HG02973 (cell line): ENCODE results near the gene NRIP2.
A peak's percentile ranks its signal among the peaks of the same experiment; 100 is the strongest.
"Not testable (repeated sequence)": the region's sequence is repeated elsewhere in the genome, so short reads cannot be mapped to it uniquely, and the experiment has no call there.

ENCODE experiments used
- ATAC-seq: cut with Tn5 transposase; IDR thresholded peaks from one replicate; pipeline ENCODE4 v1.9.1; 2021; ENCODE audit warnings: moderate library complexity; ENCODE audit not compliant: unreplicated experiment

The NRIP2 gene

DNA sequence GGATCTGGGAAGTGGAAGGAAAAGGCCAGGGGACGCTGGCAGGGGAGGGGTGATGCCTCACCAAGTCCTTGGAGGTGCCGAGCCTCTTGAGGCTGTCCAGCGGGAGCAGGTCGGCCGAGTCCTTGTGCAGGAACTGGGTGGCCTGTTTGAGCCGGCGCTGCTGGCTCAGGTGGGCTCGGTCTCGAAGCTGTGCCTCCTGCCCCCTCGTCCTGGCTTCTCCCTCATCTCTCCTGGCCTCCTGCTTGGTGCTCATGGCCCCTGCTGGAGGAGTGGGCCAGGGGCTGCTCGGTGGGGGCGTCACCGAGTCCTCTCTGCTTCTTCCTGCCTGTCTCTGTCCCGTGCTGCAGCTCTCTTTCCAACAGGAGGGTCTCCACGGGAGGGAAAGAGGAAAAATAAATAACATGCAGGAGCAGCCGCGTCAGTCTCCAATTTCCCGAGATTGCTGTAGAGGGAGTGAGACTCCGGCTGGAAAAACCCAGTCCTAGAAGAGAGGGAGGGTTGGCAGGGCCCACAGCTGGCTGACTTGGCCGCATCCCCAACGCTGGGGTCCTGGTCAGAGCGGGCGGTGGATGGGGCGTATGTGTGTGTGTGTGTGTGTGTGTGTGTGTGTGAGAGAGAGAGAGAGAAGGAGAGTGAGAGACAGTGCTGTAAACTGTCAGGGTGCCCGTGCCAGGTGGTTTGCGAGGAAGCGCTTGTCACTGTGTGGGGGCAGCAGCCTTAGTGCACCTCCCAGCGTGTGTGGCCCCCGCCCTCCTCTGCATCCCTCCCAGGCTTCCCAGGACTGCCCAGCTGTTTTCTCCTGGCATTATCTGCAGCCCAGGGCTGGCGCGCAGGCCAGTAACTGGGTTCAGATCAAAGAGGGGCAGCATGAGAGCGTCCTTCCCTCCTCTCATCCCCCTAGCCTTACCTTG lies at the start of gene NRIP2:
TSS of gene NRIP2 (minus strand) at position 455 of the 911 bp plus-strand sequence. CDS start at position 403, 52 bp downstream.
- ATAC-seq, result no peak

DNA sequence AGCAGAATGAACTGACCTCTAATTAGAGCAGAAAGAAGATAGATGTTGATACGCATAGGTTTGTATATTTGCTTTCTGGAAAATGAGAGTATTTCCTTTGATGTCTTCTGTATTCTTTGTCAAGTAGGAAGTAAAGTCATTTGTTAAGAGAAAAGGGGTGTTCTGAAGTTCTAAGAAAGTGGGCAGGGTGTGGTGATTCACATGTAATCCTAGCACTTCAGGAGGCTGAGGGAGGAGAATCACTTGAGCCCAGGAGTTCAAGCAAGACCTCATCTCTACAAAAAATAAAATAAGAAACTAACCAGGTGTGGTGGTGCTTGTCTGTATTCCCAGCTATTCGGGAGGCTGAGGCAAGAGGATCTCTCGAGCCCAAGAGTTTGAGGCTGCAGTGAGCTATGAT lies 45.0 kb upstream of the NRIP2 start:
- no peak for ATAC-seq

DNA sequence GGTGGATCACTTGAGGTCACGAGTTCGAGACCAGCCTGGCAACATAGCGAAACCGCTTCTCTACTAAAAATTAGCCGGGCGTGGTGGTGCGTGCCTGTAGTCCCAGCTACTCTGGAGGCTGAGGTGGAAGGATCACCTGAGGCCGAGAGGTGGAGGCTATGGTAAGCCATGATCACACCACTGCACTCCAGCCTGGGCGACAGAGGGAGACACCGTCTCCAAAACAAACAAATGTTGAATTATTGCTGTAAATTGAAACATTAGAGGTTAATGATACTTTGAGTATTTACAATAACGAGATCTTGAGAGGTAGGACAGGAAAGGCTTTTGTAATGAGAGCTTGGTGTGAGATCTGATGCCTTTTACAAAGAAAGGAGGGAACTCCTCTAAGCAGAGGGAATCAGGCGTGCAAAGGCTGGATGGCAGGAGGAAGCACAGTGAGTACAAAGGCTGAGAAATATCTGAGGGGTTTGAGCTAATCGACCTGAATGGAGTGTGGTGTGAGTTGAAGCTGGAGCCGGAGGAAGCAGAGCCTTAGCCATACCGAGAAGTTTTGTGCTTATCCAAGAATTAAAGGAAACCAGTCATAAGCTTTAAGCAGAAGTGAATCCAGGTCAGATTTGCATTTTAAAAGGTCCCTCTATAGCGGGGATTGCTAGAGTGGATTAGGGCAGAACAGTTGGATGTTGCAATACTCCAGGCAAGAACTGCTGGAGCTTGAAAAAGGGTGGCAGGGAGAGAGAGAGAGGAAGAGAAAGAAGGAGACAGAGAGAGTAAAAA lies 43.3 kb upstream of the NRIP2 start:
- ATAC-seq, result no peak

DNA sequence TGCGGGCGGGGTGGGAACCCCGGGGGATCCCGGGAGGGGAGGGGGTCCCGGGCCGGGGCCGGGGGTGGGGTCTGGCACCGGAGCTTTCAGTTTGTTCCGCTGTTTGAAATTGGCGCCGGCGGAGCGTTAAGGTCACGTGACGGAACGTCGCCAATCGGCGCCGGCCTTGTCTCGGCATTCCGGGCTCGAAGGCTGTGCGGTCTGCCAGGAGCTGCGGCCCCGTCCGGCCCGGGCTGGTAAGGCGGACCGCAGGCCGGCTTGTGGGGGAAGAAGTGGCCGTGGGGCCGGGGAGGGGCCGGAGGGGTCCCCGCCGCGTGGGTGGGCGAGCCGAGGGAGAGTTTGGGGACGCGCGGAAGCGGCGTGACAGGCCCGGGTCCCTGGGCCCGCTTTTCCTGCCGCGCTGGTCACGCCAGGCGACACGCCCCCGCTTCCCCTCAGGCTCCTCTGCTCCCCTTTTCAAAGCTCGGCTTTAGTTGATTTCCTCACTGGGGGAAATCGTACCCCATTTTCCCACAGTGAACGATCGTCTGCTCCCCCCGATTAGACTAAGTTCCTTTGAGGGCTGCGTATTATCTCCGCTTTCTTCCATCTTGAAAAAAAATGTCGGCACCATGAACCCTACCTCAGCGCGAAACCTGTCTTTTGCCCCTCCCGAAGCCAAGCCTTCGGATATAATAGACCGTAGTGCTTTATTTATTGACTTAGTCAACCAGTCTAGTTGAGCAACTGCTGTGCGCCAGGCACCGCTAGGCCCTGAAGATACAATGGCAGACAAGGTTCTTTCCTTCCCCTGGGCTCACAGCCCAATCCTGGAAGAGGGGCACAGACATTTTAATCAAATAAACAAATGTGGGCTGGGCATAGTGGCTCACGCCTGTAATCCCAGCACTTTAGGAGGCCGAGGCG lies 42.5 kb upstream of the NRIP2 start, which contains the start of the genes FOXM1 and RHNO1:
TSS of gene FOXM1 (minus strand) at position 128 of the 906 bp plus-strand sequence. CDS start 2,696 bp downstream, outside the sequence.
TSS of gene RHNO1 (plus strand) at position 177 of the 906 bp plus-strand sequence. CDS start 8,144 bp downstream, outside the sequence.
- peak; percentile 69 for ATAC-seq

DNA sequence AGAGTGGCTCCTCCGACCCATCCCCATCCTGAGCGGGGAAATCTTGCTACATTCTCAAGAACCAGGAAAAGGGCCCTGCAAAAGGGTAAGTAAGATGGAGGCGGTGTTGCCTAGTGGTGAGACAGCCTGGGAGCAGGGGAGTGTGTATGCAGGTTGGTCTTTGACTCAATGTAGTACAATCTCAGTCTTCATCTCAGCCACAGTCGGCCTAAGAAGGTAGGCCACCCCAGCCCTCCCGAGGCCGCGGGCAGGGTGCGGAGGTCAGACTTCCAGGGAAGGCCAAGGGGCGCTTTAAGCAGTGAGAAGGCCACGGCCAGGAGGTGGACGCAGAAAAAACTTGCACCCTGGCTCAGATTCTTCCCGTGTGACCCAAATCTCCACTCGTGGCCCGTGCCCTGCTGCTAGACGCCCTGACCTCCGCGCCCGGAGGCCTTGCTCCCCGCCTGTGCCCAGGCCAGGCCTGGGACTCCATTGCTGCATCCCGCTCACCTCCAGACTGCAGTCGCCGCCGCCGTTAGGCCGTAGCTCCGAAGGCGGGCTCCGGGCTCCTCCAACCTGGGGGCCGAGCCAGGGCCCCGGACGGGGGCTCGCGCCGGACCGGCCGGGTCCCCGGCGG lies 41.7 kb upstream of the NRIP2 start:
- ATAC-seq, result peak; percentile 34

DNA sequence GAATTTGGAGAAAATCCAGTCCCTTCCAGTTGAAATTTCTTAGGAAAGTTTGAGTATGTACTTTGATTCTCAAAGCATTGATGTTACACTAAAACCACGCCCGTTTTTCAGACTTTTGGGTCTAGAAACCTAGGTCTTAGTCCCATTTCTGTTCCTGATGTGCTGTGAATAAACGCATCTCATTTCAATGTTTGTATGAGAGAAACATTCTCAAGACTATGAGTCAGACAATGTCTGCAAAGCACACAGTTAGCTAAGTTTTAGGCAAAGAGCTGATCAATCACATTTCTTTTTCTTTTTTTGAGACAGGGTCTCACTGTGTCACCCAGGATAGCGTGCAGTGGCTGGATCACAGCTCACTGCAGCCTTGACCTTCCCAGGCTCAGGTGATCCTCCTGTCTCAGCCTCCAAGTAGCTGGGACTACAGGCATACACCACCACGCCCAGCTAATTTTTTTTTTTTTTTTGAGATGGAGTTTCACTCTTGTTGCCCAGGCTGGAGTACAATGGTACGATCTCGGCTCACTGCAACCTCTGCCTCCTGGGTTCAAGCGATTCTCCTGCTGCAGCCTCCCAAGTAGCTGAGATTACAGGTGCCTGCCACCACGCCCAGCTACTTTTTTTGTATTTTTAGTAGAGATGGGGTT lies 34.3 kb upstream of the NRIP2 start:
- ATAC-seq, result not testable (repeated sequence)

- ATAC-seq, result no peak
These were observed 29.4 kb upstream of the NRIP2 start for GRCh38 chr12:2864198-2864597.

- ATAC-seq, result not testable (repeated sequence)
These were observed 28.6 kb upstream of the NRIP2 start for GRCh38 chr12:2863402-2863801.

DNA sequence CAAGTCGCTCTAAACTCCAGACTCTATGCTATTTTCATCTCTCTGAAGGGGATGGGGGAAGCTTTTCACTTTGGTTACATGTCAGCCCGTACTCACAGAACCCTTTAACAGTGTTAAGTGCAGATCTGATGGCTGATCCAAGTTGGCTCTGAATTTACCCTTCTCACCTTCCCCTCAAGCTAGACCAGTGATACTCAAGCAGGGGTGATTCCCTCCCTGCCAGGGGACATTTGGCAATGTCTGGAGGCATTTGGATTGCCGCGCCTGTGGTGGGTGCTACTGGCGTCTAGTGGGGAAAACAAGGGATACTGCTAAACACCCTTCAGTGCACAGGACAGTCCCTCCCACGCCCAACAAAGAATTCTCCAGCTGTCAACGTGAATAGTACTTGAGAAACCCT lies 28.0 kb upstream of the NRIP2 start:
- no peak for ATAC-seq

- no peak for ATAC-seq
These were observed 25.3 kb upstream of the NRIP2 start for GRCh38 chr12:2860170-2860569.

- no peak for ATAC-seq
These were observed 24.1 kb upstream of the NRIP2 start for GRCh38 chr12:2858944-2859421.

DNA sequence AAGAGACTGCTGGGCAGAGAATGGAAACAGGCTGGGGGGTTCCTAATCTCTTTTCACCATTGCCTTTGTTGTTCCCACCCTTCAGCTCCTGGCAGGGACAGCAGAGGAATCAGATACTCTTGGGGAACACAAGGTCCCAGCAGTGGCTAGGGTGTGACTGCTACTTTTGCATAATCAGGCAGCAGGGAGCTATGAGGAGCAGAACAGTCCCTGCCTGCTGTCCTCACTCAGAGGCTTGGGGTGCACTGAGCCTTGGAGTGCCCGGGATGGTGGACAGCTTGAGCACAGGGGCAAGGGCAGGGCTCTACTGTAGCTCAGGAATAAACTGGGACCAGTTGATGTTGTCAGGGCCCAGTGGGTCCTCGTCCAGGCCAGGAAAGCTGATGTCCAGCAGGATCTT lies 23.5 kb upstream of the NRIP2 start:
- ATAC-seq, result no peak

- no peak for ATAC-seq
These were observed 22.7 kb upstream of the NRIP2 start for GRCh38 chr12:2857576-2857975.

GRCh38 chr12:2857021-2857431 lies 22.2 kb upstream of the NRIP2 start, which contains the start of gene TEX52:
Gene TEX52, minus strand, starts transcription at chr12:2857039. Its CDS starts 13 bp downstream, at chr12:2857026.
- no peak for ATAC-seq

DNA sequence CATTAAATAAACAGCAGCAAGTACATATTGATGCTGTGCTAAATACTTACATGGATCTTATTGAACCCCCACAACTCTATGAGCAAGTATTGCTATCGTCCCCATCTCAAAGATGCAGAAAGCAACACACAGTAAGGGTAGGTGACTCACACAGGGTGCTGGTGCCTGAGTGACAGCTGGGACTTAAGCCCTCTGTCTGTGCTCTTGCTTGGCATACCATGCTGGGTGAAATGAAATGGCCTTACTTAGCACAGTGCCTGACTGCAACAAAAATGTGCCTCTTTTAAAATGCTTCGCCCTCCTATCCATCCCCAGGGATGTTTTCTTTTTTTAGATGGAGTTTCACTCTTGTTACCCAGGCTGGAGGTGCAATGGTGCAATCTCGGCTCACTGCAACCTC lies 21.2 kb upstream of the NRIP2 start:
- ATAC-seq, result no peak

- no peak for ATAC-seq
These were observed 20.7 kb upstream of the NRIP2 start for GRCh38 chr12:2855546-2855945.

- no peak for ATAC-seq
These were observed 20.0 kb upstream of the NRIP2 start for GRCh38 chr12:2854669-2855453.

DNA sequence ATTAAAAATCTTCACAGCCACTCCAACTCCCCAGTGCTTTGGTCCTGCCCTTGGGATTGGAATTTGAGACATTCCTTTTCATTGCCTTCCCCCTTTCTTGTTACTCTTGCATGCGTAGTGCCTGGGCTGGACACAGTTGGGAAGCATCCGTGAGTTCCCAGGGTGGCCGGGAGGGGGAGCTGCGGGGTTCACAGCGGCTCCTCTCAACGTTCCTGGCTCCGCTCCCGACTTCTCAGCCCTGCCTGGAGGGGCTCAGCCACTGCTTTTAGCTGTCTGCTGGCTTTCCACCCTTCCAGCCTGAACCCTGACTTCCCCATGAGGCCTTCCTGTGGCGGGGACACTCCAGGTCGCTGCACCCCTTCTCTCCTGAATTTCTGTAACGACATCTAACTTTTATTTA lies 18.8 kb upstream of the NRIP2 start:
- no peak for ATAC-seq

- no peak for ATAC-seq
These were observed 17.1 kb upstream of the NRIP2 start for GRCh38 chr12:2851931-2852330.
